ENCODE results near the gene SNX5.

The SNX5 gene

DNA sequence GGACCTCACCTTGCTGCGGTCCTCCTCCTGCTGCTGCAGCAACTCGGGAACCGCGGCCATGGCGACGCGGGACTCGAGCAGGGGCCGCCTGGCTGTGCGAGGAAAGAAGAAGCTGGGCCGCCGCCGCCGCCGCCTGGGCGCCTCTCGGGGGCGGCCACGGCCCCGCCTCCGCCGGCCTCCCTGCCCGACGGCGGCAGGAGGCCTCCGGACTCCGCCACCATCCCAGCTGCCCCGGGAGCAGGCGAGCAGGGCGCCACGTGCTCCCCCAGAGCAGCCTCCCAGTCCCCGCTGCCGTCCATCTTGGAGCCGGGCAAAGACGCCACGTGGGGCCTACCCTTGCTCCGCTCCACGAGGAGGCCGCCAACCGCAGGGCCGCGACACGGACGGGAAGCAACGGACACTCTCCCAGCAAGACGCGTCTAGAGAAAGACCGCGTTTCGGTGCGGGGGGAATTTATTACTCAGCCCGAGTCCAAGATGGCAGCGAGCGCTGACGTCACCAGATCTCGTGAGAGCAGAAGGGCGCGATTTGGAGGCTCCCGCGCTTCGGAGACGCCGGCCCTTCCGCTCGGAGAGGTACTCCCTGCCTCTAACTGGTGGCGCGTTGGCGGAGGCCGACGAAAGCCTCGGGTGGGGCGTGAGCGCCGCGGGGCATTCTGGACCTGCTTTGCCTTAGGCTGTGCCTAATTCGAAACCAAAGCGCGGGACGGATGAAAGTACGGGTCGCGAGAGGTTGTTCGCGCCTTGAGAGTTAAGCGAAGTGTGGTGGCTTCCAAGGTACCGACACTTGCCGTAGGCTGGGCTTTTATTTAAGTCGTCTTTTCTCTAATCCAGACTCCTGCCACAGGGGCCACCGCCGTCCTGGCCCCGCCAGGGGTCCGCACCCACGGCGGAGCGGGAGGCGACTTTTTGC, at the start of gene SNX5, which contains the start of gene MGME1:
TSS of gene SNX5 (minus strand) at position 429 of the 912 bp plus-strand sequence. CDS start at position 60, 369 bp downstream.
TSS of gene MGME1 (plus strand) at position 653 of the 912 bp plus-strand sequence. CDS start 842 bp downstream, outside the sequence.
- DNase-seq: peak; percentile 99

DNA sequence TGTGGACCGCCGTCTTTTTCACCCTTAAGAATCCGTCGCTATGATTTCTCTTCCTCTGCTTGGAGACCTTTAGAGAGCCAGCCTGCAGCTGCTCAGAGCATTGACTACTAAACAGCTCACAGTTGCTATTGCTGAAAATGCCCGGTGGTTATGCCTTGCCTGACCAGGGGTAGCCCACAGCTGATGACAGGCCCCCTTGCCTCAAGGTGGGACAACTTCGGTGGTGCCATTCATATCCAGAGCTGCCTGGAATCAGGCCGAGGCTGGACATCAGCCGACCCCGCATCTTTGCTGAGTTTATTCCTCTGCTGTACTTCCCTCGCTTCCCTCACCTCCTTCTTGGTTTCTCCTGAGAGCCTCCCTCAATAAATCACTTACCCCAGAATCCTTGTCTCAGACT, 49.5 kb upstream of the SNX5 start:
- no peak for DNase-seq

DNA sequence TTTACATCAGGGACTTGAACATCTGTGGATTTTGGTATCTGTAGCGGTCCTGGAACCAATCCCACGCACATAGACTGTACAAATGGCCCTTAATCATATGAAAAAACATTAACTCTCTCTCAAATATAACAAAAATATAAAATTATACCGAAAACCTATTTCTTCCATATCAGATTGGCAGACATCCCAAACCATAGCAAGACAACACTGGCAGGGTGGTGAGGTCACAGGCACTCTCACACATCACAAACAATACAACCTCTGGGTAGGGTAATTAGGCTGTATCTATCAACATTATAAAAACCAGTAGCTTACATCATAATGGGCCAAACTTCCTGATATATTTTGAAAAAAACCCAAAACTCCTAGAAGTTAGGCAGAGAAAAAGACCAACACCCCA, 48.2 kb upstream of the SNX5 start:
- DNase-seq: no peak

DNA sequence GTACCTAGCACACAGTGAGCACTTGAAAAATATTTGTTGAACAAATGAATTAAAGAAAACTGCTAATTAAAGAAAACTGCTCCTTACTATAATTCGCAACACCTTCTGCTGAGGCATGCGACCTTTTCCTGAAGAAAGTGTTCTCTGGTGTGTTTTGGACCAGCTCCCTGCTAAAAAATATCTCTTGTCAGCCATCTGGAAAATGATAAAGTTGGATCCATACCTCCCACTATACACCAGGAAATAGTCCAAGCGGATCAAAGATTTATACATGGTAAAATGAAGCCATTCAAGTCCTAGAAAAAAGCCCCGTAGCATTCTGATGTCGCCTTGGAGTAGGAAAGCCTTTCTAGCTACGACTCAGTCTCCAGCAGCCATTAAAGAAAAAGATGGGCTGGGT, 45.8 kb upstream of the SNX5 start:
- no peak for DNase-seq

DNA sequence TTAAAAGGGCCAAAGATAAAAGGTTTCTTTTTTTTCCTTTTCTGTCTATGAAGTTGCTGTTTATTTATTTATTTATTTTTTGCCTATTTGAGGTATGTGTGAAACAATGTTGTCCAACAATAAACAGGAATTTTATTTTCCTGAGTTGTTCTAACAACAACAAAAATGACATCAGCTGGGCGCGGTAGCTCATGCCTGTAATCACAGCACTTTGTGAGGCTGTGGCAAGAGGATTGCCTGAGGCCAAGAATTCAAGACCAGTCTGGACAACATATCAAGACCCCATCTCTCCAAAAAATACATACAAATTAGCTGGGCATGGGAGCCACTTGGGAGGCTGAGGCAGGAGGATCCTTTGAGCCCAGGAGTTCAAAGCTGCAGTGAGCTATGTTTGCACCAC, 44.3 kb upstream of the SNX5 start:
- no peak for DNase-seq

DNA sequence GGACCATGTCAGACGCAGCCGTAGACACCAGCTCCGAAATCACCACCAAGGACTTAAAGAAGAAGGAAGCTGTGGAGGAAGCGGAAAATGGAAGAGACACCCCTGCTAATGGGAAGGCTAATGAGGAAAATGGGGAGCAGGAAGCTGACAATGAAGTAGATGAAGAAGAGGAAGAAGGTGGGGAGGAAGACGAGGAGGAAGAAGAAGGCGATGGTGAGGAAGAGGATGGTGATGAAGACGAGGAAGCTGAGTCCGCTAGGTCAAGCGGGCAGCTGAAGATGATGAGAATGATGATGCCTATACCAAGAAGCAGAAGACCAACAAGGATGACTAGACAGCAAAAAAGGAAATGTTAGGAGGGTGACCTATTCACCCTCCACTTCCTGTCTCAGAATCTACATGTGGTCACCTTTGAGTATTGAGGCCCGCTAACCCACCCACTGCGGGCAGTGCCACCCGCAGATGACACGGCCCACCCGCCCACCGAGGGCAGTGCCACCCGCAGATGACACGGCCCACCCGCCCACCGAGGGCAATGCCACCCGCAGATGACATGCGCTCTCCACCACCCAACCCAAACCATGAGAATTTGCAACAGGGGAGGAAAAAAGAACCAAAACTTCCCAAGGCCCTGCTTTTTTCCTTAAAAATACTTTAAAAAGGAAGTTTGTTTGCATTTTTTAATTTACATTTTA, 43.5 kb upstream of the SNX5 start:
- DNase-seq: no peak

DNA sequence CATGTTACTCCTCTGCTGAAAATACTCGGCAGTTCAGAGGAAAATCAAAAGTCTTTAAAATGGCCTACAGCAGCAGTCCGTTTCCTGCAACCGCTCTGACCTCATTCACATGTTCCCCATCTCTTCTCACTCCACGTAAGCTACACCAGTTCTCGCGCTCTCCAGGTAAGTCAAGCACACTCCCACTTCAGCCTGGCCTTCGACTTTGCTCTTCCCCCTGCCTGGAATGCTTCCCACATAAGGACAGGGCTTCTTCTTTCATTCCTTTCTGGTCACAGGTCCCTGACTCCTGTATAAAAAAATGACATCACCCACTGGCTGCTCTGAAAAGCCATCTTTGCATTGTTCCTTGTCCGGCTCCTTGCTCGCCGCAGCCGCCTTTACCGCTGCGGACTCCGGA, 42.9 kb upstream of the SNX5 start:
- no peak for DNase-seq

DNA sequence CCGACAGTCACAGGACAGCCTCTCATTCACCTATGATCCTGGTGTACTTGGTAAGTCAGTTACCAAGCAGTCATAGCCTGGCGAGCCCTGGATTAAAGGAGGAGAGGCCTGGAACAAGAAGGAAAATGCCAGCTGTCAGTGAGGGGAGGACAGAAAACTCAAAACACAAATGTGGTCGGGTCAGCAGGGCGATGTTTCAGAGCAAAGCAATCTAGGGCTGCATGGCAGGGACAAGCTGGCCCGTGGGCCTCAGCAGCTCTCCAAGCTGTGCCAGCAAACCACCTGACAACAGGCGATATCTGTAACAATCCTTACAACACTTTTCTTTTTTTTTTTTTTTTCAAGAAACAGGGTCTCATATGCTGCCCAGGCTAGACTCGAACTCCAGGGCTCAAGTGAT, 40.5 kb upstream of the SNX5 start:
- DNase-seq: no peak

DNA sequence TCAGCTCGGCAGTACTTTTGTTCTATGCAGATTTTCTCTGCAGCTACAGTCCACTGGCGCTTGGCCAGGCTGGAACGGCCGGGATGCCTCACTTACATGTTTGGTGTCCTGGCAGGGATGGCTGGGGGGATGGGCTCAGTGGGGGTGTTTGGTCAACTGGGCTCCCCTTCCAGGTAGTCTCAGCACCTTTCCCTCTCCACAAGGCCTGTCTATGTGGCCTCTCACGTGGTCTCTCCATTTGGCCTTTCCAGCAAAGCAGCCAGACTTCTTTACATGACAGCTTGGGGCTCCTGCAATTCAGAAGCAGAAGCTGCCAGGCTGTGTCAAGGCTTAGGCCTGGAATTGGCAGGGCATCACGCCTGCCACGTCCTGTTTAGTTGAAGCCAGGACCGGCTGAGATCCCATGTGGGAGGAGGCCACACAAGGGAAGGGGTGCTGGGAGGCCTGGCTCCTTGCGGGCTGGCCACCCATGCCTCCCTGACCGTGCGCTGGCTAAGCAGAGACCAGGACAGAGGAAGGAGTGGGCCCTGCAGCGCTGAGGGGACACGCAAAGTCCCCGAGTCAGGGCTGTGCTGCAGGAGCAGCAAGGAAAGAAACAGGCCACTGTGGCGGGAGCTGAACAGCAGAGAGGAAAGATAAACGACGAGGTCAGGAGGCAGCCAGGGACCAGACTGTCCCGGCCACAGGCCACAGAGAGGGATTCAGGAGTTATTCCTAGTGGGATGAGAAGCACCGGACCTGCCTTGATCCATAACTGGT, 39.1 kb upstream of the SNX5 start:
- DNase-seq: no peak

DNA sequence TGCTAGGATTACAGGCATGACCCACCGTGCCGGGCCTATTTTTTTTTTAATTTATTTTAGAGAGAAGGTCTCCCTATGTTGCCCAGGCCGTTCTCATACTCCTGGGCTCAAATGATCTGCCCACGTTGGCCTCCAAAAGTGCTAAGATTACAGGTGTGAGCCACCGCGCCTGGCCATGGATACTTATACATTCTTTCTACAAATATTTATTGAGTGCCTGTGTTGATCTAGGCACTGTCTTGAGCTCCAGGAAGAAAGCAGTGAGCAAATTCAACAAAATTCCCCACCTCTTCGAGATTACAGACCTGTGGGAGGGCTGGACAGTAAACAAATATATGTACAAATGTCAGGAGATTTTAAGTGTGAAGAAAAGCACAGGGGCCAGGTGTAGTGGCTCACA, 38.1 kb upstream of the SNX5 start:
- no peak for DNase-seq

DNA sequence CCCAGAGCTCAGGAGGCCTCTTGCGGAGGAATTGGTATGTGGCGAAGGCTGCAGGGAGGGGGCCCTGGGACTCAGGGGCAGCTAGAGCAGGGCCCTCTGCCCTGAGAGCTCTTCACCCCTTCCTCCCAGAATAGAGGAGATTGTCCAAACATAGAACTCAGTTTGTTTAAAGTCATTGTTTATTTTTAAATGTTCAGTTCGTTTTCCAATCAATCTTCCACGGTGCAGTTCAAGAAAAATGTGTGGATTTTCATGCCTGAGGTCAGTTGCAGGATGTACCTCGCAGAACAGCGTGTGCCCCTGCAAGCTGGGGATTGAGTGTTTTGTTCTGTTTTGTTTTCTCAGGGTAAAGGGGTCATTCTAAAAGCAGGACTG, 37.4 kb upstream of the SNX5 start:
- DNase-seq: no peak

DNA sequence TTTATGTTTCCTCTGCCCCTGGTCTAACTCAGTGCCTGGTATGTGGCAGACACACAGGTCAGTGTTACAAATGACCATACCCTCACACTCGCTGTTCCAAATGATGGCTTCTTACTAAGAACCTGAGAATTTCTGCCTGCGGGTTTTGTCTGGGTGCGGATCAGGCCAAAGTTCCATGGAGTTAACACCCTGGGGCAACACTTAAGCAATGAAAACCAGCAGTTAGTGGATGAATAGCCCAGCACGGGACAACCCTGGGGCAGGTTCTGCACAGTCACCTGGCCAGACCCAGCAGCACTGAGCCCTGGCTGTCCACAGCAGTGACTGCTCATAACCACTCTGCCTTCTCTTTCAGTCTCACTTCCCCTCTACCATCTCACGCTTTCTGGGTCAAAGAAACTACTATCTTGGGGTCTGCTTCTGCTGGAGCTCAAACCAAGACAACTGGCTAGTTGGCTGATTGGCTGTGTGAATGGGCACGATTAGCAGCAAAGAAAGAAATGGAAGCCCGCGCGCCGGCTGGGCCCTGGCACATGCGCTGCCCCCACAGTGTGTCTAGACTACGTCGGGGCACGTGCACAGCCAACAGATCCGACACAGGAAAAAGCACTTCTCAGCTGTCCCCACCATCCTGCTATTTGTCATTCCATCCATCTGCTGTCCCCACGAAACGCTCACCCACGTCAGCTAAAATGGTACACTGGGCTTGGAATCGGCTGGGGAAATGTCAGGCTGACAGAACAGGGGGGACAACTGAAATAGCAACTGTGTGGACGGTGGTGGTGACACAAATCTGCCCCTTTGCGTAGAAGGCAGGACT, 36.8 kb upstream of the SNX5 start:
- no peak for DNase-seq

DNA sequence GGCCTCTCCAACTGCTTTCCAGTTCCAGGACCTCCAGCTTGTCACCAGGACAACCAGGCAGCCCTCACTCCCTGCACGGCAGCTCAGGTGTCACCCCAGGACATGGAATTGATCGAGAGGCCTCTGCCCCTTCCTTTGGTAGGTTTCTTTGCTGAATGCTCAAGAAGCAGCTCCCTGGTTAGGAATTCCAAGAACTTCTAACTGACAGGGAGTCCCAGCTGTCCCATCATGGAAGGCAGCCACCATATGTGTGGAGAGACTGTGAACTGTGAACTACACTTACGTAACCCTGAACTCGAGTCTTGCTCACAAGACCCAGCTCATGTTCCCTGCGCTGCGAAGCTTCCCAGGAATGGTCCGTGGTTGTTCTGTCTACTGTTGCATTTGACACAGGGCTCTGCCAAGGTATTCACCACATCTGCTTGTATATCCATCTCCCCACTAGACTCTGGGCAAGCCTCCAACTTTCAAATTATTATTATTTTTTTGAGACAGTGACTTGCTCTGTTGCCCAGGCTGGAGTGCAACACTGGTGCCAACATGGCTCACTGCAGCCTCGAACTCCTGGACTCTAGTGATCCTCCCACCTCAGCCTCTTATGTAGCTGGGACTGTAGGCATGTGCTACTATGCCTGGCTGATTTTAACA, 35.9 kb upstream of the SNX5 start:
- DNase-seq: no peak

DNA sequence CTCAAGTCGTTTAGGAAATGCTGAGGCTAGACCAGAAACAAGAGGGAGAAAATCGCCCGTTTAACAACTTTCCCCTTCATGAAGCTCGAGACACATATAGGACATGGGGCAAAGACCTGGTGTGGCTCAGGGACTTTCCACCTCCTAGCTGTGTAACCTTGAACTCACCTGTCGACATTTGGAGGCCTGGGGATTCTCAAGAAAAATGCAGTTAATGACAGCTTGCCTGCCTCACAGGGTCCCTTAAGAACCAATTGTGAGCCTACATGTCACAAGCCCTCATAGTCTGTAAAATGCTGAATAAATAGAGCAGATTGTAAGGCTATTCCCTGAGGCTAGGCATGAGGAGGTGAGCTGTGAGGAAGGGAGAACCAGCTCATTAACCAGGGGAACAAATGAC, 35.3 kb upstream of the SNX5 start:
- DNase-seq: no peak

DNA sequence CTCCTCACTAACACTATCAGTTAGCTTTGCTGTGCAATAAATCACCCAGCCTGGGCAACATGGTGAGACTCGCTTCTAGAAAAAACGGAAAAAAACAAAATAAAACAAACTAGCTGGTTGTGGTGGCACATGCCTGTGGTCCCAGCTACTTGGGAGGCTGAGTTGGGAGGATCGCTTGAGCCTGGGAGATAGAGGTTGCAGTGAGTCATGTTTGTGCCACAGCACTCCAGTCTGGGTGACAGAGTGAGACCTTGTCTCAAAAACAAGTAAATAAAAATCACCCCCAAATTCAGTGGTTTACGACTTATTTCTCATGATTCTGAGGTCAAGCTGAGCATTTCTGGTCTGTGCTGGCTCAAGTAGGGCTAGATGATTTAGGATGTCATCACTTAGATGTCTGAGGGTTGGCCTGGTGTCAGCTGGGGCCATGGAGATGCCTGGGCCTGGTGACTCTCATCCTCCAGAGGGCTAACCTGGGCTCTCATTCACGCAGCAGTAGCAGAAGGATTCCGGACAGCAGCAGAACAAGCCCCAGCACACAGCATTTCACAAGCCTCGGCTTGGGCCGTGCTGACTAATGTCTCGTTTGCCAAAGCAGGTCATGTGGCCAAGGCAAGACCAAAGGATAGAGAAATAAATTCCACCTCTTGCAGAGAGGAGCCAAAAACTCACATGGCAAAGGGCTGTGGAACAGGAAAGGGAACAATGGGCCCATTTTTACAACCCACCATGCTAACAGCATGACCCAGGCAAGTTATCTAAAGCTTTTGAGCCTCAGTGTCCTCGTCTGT, 32.7 kb upstream of the SNX5 start:
- DNase-seq: no peak

DNA sequence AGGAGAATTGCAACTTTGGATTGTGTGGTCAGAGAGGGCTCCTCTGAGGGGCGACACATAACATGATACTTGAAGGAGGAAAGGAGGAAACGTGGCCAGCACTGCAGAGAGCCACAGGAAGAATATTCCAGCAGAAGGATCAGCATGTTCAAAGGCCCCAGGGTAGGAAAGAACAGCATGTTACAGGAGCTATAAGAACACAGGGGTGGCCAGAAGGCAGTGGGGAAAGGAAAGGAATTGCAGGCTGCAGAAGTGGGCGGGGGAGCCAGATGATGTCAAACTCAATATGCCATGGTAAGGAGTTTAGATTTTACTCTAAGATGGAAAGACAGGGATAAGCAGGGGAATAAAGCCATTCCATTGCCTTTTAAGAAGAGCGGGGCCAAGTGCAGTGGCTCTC, 31.0 kb upstream of the SNX5 start:
- no peak for DNase-seq

DNA sequence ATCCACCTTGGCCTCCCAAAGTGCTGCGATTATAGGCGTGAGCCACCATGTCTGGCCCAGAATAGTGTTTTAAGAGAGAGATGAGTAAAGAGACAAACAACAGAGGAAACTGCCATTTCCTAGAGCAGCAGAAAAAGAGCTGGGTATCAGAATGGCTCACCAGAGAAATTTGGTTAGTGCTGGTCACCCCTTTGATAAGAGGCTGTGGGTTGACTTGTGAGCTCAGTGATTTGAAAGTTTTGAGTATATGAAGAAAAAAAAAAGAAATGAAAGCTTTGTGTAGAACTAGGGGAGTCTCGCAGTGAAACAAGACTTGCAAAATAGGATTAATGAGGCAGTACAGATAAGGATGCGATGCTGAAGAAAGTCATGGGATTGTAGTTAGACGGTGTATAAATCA, 29.9 kb upstream of the SNX5 start:
- DNase-seq: no peak

DNA sequence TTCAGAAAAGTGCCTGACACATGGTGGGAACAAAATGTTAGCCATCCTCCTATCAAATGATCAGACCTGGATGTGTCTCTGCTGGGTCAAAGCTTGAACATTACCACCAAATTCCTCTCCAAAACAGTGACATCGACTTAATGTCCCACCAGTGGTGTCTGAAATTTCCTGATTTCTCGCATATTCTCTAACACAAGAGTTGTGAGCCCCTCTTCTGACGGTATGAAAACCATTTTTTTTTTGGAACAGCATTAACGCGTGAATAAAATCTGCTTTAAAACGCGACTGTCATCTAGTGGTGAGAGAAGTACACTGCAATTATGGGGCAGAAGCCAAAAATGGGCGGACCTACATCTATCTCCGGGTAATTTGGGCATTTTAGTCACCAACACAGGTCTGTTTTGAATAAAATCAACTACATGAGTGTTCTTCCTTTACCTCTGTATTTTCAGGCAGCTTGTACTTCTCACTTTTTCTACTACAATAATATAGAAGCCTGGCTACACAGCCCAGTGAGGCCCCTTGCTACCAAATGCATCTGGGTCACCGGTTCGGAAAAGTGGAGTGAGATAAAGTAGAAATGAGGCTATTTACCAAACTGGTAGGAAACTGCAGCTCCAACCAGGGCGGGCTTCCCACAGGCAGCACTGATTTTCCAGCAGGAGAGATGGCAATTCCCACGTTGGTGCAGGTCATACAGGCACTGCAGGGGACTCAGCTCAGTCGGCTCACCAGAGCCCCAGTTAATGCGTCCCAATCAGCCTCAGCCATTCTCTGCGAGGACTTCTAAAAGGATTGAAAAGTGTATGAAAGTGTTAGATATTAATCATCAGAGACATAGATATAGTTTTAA, 27.6 kb upstream of the SNX5 start:
- DNase-seq: peak; percentile 59

DNA sequence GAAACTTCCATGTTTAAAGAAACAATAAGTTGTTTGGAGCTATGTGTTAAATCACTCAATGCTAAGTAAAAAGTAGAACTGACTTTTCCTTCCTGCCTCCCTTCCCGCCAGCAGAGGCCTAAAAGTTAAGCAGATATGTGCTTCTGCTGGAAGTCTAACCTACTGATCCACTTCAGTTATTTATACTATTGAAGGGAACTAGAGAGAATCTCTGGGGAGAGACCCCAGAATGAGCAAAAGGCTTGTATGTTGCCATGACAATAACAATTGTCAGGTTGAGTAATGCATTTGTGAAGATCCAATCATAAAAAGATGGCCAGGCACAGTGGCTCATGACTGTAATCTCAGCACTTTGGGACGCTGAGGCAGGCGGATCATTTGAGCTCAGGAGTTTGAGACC, 25.0 kb upstream of the SNX5 start:
- no peak for DNase-seq

DNA sequence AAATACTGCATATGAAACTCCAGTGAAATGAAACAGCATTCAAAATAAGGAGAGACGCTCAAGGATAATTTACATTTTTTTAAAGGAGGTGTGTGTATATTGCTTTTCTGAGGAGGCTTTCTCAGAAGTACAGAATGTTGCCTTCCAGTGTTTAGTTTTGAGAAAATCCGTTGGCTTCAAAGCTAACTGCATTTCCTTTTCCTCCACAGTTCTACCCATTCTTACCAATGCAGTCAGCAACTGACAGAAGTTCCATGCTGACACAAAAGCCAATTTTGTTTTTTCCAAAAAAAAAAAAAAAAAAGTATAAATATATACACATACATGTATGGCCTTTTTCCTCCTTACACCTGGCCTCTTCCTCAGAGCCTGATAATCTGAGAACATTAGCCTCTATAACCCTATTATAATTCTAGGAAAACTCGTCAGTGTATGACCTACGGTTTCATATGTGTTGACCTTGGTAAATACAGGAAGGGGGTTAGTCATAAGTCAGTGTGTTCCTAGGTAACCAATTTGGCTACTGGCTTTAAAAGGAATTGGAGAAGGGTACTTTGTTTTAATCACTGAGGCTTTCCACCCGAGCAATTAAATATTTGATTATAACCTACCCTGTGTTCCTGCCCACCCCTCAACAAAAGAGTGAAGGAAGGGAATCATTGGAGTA, 24.4 kb upstream of the SNX5 start:
- no peak for DNase-seq
